Activated CD4-positive, CD25-positive, alpha-beta regulatory T cell treated with anti-CD3 and anti-CD28 coated beads, Interleukin-2, amount 50 U/mL, for 16 hours (primary cell): Measurements from ENCODE around the gene TSPYL4.

Source experiments
- DNase-seq: peaks from one replicate; pipeline ENCODE4 v3.0.0-alpha.2; 2020; ENCODE audit warnings: low read depth, low spot score

TSPYL4 gene

DNA sequence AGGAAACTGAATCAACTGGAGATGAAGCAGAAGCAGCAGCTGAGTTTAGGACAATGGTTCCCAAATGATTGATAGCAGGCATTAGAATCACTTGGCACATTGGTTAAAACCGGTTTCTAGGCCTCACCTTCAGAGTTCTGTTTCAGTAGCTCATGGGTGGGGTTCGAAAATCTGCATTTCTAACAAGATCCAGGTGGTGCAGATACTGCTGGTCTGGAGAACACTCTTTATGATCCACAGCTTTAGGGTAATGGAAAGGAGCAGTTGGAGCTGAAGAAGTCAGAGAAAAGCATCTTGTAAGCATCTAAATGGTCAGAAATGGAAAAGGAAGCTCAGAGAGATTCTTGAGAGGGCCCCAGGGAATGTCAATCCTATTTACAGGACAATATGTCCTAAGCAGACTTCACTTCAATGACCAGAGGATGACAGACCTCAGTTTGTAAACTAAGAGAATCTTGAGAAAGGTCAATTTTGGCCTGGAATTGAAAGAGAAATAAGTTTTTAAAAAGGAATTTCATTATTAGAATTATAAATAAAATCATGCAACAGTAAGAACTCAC lies 17.4 kb upstream of the TSPYL4 start:
- no peak for DNase-seq

DNA sequence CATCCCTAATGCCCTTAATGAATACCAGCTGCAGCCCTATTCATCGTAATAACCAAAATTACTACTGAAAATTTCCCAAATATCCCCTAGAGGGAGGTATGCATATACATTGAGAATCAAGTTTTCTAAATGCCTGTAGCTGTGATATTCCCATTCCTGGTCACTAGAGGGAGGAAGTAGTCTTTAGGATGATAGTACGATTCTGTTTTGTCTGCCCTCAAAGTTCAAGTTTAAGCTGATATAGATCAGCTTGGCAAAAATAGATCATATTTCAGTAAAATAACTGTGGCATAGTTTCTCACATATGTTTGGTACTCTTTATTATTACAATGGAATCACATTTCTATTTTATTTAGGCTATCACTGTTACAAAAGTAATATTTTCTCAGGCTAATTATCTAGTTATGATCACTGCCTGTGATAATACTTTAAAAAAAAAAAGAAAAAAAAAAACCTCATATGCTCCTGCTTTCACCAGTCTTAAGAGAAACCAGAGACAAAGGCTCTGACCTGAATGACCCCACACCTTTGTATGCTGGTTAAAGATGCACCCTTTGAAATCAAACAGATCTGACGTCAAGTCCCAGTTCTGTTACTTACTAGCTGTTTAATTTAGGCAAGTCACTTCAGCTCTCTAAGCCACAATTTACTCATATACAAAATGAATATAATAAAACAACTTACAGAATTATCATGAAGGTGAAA lies 14.9 kb upstream of the TSPYL4 start:
- no peak for DNase-seq

- no peak for DNase-seq
These were observed 14.1 kb upstream of the TSPYL4 start for GRCh38 chr6:116267836-116268588.

DNA sequence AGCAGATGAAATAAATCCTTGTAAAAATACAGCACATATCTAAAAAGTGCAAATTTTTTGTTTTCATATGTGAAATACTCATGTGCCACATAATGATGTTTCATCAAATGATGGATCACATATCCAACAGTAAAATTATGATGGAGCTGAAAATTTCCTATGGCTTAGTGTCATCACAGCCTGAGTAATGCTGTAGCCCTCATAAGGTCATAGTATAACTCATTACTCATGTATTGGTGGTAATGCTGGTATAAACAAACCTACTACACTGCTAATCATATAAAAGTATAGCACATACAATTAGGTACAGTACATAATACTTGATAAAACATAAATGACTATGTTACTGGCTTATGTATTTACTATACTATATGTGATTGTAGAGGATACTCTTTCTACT lies 12.9 kb upstream of the TSPYL4 start:
- no peak for DNase-seq

DNA sequence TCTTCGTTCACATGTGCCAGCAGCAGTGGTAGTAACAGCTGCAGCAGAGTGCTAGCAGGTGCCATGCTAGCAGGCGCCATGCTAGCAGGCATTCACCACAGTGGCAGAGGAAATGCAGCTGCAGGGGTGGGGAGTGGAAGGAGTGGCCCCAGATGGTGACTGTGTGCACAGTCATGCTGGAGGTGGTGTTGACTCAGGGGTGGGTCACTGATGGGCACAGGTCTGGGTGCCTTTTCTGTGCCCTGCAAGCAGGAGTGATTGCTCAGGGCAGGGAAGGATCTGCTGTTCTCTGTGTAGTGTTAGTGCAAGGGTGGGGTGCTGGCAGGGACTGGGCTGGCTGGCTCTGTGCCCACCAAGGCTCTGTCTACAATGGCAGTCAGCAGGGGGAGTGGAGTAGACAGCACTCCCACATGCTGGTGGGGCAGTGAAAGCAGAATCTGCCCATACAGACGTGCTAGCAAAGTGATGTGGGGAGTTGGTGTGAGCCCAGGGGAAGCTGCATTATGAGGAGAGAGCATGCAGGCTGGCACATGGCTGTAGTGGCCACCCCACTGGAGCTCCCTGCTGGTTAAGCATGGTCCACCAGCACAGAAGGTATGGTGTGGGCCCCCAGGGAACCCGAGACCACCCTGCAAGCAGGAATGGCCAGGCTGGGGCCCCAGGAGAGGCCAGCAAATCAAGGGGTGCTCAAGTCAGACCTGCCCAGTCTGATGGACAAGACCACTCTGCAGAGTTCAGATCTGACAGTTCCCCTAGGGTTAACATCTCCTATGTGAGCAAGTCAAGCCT lies 11.4 kb upstream of the TSPYL4 start:
- DNase-seq = no peak

DNA sequence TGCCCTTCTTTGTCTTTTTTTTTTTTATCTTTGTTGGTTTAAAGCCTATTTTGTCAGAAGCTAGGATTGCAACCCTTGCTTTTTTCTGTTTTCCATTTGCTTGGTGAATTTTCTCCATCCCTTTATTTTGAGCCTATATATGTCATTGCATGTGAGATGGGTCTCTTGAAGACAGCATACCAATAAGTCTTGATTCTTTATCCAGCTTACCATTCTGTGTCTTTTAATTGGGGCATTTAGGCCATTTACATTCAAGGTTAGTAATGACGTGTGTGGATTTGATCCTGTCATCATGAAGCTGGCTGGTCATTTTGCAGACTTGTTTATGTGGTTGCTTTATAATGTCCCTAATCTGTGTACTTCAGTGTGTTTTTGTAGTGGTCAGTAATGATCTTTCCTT lies 9.5 kb upstream of the TSPYL4 start:
- DNase-seq = no peak

- DNase-seq = no peak
These were observed 4.6 kb upstream of the TSPYL4 start for GRCh38 chr6:116258520-116258919.

DNA sequence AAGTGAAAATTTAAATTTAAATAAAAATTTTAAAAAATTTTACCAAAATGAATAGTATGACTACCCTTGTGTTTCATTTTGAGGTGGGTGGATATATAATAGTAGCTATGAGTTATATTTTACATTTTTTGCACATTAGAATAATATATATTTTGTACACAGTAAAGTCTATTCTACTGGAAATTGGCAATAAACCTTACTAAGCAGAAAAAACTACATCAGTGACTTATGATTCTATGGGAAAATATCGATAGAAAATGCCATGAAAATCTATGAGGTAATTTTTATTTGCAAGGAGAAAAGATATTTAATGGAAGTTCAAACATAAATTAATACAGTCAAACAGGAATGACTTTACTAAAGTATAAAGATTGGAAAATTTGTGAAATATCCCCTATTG lies 2.8 kb upstream of the TSPYL4 start:
- no peak for DNase-seq

DNA sequence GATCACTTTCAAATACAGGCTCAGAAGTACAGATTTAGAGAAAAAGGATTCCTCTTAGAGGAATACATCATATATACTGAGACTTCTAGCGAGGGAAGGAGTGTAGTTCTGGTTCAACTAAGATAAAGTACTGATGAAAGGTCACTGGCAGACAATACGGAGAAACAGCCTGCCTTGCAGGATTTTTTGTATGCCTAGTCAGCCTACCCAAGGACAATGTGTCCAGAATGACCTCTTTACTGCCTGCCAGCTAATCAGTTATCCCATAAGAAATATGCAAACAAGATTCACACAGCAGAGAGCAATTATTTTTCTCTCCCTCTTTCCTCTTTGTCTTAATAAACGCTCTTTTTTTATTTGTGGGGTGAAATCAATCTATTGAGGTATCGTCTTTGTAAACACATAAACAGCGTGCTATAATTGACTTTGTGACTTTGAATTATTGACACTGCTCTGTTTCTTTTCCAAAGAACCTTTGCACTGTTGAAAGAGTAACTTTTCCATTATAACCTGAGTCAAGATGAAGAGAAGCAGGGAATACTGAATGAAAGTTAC lies 1.4 kb upstream of the TSPYL4 start:
- DNase-seq = no peak

GRCh38 chr6:116254297-116255056 lies 602 bp upstream of the TSPYL4 start:
- DNase-seq = no peak

DNA sequence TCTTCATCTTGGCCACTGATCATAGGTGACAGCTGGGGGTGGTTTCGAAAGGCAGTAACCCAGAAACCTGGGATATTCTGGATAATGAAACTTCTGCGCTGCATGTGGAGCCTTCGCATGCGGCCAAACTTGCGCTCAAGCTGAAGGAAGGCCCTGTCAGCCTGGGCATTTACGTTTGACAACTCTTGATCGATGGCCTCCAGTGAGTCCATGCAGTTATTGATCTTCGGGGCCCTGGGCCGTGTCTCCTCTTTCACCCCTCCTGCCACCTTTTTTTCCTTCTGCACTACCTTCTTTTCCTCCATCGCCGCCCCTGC lies 729 bp downstream of the TSPYL4 start:
- no peak for DNase-seq

GRCh38 chr6:116251568-116252384 lies 2.1 kb downstream of the TSPYL4 start:
- no peak for DNase-seq

- DNase-seq = no peak
These were observed 5.3 kb downstream of the TSPYL4 start for GRCh38 chr6:116248577-116248976.

DNA sequence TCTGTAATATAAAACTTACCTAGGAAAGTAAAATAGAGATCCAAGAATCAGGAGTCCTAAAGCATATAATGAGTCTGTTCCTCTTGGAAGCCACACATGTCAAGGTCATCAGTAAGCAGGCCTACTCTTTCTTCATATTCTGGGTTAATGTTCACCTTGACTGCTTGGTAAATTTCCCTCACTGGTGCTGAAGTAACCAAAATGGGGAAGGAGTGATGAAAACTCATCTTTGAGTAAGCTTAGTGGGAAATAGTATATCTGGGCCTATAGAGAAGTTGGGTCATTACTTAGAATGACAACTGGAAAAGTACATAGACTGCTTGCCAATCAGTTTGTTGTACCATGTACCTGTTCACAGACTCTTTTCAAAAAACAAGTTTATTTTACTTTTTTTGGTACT lies 6.6 kb downstream of the TSPYL4 start:
- no peak for DNase-seq

DNA sequence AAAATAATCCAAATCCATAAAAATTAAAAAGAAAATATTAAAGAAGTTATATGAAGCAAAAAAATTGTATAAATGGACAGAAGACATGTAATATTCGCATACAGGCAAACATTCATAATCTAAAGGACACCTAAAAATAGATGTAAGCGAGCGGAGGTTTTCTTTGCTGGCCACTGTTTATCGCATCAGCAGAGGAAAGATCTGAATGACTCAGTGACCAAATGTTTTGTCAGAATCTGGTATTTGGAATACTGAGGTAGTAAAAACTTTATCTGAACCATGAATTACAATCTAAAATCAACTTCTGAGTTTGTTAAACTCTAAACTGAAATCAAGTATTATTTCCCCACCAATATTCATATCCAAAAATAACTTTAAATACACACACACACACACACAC lies 7.8 kb downstream of the TSPYL4 start:
- no peak for DNase-seq

GRCh38 chr6:116244284-116244683 lies 9.6 kb downstream of the TSPYL4 start:
- DNase-seq = no peak

DNA sequence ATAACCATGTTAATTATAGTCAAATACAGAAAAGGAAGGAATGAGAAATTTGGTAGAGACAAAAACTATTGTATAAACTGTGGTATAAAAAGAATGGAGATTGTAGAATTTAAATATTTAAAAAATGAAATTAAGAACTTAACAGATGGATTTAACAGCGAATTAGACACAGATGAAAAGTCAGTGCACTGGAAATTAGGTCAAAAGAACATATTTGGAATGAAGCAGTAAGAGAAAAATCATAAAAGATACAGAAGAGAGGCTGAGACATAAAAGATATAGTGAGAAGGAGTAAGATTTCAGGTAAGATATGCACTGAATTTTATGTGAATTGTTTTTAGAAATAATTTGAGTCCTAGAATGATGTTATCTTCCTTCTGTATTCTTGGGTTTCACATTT lies 14.0 kb downstream of the TSPYL4 start:
- DNase-seq = no peak

GRCh38 chr6:116239256-116239655 lies 14.6 kb downstream of the TSPYL4 start:
- DNase-seq = no peak

- DNase-seq = no peak
These were observed 15.8 kb downstream of the TSPYL4 start for GRCh38 chr6:116238083-116238482.

GRCh38 chr6:116234689-116235088 lies 19.2 kb downstream of the TSPYL4 start:
- DNase-seq = no peak
